ENCODE data around the gene ACOX1. TPM values are rescaled to one million over a fixed set of nuclear protein-coding genes. Genes with fewer than 3 reads are reported as not detected.

ACOX1 gene
- total and polyA plus RNA-seq, 2 of the 13 experiments (the other 11 are each of a cell fraction or from before 2014, with no cell fraction given): 86.4 to 120 TPM

DNA sequence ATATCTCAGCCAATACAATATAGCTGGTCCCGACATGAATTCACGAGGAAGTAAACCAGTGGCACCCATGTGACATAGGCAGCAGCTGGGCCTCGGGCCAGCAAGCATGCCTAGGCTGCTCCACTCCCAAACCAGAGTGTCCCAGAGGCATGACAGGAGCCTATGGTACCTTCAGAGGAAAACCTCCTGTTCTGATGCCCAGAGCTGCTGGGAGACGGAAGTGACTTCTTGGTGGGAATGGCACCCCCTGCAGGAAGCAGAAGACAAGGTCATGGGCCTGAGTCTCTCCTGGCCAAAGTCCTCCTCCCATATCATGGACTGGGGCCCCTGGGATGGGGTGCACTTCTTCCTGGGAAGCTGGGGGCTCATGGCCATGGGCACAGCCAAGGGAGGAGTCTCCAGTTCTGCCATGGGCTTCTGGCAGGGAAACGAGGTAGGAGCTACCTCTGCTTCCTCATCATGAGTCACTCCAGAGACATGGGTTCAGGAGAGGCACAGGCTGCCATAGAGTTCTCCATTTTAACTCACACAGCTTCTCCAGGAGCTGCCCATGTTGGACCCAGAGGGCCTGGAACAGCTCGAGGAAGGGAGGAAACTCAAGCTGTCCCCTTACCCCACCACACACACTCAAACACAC, 51.6 kb downstream of the ACOX1 start (continued):
- TF ChIP-seq, protein P1, sequence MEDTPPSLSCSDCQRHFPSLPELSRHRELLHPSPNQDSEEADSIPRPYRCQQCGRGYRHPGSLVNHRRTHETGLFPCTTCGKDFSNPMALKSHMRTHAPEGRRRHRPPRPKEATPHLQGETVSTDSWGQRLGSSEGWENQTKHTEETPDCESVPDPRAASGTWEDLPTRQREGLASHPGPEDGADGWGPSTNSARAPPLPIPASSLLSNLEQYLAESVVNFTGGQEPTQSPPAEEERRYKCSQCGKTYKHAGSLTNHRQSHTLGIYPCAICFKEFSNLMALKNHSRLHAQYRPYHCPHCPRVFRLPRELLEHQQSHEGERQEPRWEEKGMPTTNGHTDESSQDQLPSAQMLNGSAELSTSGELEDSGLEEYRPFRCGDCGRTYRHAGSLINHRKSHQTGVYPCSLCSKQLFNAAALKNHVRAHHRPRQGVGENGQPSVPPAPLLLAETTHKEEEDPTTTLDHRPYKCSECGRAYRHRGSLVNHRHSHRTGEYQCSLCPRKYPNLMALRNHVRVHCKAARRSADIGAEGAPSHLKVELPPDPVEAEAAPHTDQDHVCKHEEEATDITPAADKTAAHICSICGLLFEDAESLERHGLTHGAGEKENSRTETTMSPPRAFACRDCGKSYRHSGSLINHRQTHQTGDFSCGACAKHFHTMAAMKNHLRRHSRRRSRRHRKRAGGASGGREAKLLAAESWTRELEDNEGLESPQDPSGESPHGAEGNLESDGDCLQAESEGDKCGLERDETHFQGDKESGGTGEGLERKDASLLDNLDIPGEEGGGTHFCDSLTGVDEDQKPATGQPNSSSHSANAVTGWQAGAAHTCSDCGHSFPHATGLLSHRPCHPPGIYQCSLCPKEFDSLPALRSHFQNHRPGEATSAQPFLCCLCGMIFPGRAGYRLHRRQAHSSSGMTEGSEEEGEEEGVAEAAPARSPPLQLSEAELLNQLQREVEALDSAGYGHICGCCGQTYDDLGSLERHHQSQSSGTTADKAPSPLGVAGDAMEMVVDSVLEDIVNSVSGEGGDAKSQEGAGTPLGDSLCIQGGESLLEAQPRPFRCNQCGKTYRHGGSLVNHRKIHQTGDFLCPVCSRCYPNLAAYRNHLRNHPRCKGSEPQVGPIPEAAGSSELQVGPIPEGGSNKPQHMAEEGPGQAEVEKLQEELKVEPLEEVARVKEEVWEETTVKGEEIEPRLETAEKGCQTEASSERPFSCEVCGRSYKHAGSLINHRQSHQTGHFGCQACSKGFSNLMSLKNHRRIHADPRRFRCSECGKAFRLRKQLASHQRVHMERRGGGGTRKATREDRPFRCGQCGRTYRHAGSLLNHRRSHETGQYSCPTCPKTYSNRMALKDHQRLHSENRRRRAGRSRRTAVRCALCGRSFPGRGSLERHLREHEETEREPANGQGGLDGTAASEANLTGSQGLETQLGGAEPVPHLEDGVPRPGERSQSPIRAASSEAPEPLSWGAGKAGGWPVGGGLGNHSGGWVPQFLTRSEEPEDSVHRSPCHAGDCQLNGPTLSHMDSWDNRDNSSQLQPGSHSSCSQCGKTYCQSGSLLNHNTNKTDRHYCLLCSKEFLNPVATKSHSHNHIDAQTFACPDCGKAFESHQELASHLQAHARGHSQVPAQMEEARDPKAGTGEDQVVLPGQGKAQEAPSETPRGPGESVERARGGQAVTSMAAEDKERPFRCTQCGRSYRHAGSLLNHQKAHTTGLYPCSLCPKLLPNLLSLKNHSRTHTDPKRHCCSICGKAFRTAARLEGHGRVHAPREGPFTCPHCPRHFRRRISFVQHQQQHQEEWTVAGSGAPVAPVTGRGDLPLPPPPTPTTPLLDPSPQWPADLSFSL (CRISPR knock-in tag; IDR thresholded peaks at IDR 0.05): no peak
- TF ChIP-seq ZNF20 (CRISPR knock-in tag; IDR thresholded peaks at IDR 0.05) (no peak), ZFP41 (CRISPR knock-in tag; IDR thresholded peaks at IDR 0.05; ENCODE audit: borderline replicate concordance) (no peak), ZNF672 (CRISPR knock-in tag; IDR thresholded peaks at IDR 0.05) (no peak), ZNF564 (CRISPR knock-in tag; IDR thresholded peaks at IDR 0.05) (no peak), ZNF777 (CRISPR knock-in tag; IDR thresholded peaks at IDR 0.05) (no peak), ZMYM4 (CRISPR knock-in tag; IDR thresholded peaks at IDR 0.05) (0 out of 2 replicates have a peak, but pooled peaks have one; percentile 38), ZBTB42 (CRISPR knock-in tag; IDR thresholded peaks at IDR 0.05) (no peak), CHD4 (IDR thresholded peaks at IDR 0.05; ENCODE audit: borderline replicate concordance, low read length) (no peak), HNRNPUL1 (IDR thresholded peaks at IDR 0.05; ENCODE audit: low read depth, low read length) (no peak), SP5 (CRISPR knock-in tag; IDR thresholded peaks at IDR 0.05; ENCODE audit: borderline replicate concordance, low read depth) (no peak)
- TF ChIP-seq, protein P2, sequence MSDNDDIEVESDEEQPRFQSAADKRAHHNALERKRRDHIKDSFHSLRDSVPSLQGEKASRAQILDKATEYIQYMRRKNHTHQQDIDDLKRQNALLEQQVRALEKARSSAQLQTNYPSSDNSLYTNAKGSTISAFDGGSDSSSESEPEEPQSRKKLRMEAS (IDR thresholded peaks at IDR 0.05): no peak
- TF ChIP-seq, protein P3, sequence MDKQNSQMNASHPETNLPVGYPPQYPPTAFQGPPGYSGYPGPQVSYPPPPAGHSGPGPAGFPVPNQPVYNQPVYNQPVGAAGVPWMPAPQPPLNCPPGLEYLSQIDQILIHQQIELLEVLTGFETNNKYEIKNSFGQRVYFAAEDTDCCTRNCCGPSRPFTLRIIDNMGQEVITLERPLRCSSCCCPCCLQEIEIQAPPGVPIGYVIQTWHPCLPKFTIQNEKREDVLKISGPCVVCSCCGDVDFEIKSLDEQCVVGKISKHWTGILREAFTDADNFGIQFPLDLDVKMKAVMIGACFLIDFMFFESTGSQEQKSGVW (CRISPR knock-in tag; IDR thresholded peaks at IDR 0.05; ENCODE audit: borderline replicate concordance): no peak
- TF ChIP-seq, protein P4, sequence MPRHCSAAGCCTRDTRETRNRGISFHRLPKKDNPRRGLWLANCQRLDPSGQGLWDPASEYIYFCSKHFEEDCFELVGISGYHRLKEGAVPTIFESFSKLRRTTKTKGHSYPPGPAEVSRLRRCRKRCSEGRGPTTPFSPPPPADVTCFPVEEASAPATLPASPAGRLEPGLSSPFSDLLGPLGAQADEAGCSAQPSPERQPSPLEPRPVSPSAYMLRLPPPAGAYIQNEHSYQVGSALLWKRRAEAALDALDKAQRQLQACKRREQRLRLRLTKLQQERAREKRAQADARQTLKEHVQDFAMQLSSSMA (CRISPR knock-in tag; IDR thresholded peaks at IDR 0.05): no peak
- TF ChIP-seq, protein P5, sequence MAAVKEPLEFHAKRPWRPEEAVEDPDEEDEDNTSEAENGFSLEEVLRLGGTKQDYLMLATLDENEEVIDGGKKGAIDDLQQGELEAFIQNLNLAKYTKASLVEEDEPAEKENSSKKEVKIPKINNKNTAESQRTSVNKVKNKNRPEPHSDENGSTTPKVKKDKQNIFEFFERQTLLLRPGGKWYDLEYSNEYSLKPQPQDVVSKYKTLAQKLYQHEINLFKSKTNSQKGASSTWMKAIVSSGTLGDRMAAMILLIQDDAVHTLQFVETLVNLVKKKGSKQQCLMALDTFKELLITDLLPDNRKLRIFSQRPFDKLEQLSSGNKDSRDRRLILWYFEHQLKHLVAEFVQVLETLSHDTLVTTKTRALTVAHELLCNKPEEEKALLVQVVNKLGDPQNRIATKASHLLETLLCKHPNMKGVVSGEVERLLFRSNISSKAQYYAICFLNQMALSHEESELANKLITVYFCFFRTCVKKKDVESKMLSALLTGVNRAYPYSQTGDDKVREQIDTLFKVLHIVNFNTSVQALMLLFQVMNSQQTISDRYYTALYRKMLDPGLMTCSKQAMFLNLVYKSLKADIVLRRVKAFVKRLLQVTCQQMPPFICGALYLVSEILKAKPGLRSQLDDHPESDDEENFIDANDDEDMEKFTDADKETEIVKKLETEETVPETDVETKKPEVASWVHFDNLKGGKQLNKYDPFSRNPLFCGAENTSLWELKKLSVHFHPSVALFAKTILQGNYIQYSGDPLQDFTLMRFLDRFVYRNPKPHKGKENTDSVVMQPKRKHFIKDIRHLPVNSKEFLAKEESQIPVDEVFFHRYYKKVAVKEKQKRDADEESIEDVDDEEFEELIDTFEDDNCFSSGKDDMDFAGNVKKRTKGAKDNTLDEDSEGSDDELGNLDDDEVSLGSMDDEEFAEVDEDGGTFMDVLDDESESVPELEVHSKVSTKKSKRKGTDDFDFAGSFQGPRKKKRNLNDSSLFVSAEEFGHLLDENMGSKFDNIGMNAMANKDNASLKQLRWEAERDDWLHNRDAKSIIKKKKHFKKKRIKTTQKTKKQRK (IDR thresholded peaks at IDR 0.05; ENCODE audit: low read length): no peak
- TF ChIP-seq, protein P6, sequence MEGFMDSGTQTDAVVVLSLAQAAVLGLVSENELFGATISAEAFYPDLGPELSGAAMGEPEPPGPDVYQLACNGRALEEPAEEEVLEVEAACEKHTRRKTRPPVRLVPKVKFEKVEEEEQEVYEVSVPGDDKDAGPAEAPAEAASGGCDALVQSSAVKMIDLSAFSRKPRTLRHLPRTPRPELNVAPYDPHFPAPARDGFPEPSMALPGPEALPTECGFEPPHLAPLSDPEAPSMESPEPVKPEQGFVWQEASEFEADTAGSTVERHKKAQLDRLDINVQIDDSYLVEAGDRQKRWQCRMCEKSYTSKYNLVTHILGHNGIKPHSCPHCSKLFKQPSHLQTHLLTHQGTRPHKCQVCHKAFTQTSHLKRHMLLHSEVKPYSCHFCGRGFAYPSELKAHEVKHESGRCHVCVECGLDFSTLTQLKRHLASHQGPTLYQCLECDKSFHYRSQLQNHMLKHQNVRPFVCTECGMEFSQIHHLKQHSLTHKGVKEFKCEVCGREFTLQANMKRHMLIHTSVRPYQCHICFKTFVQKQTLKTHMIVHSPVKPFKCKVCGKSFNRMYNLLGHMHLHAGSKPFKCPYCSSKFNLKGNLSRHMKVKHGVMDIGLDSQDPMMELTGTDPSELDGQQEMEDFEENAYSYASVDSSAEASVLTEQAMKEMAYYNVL (CRISPR knock-in tag; IDR thresholded peaks at IDR 0.05; ENCODE audit: borderline replicate concordance): no peak
